WERI-Rb-1 (cell line): ENCODE data around the gene BIRC3.
A peak's percentile ranks its signal among the peaks of the same experiment; 100 is the strongest.

Experiments
- DNase-seq: peaks from one replicate; pipeline ENCODE4 v3.0.0-alpha.2; 2020
- H3K27ac ChIP-seq: fragments of 250-450 bp; sonication (Bioruptor Pico); 2 replicates; pipeline ENCODE4 v1.5.1; 2020; ENCODE audit warnings: mild to moderate bottlenecking, moderate library complexity
- H3K27me3 ChIP-seq: fragments of 250-450 bp; sonication (Bioruptor Pico); 2 replicates; pipeline ENCODE4 v1.5.1; 2021; ENCODE audit warnings: mild to moderate bottlenecking, low read depth, moderate library complexity; ENCODE audit not compliant: insufficient read depth, severe bottlenecking
- H3K36me3 ChIP-seq: fragments of 250-450 bp; sonication (Bioruptor Pico); 2 replicates; pipeline ENCODE4 v1.5.1; 2020; ENCODE audit warnings: mild to moderate bottlenecking, moderate library complexity
- H3K4me3 ChIP-seq: 2 replicates; pipeline ENCODE4 v1.5.1; 2011; ENCODE audit warnings: low read depth, mild to moderate bottlenecking, control low read depth, low read length
- H3K9me3 ChIP-seq: fragments of 250-450 bp; sonication (Bioruptor Pico); 2 replicates; pipeline ENCODE4 v1.5.1; 2021; ENCODE audit warnings: mild to moderate bottlenecking, moderate library complexity; ENCODE audit not compliant: severe bottlenecking
- TF ChIP-seq, protein P1 (sequence below): IDR thresholded peaks from 2 replicates; pipeline ENCODE4 v1.5.1; 2011; ENCODE audit warnings: low read depth, mild to moderate bottlenecking, control low read depth, inconsistent platforms, low read length

BIRC3 gene

GRCh38 chr11:102272047-102272824 is 45.0 kb upstream of the BIRC3 start:
- Histone ChIP-seq H3K27me3 (no peaks in the 10 kb centered on the region), H3K4me3 (no peak overlapping the region), H3K27ac (no peak overlapping the region), H3K36me3 (no peaks in the 10 kb centered on the region), H3K9me3 (peaks cover 11% of the 10 kb centered on the region)
- DNase-seq: no peak
- TF ChIP-seq, protein P1, sequence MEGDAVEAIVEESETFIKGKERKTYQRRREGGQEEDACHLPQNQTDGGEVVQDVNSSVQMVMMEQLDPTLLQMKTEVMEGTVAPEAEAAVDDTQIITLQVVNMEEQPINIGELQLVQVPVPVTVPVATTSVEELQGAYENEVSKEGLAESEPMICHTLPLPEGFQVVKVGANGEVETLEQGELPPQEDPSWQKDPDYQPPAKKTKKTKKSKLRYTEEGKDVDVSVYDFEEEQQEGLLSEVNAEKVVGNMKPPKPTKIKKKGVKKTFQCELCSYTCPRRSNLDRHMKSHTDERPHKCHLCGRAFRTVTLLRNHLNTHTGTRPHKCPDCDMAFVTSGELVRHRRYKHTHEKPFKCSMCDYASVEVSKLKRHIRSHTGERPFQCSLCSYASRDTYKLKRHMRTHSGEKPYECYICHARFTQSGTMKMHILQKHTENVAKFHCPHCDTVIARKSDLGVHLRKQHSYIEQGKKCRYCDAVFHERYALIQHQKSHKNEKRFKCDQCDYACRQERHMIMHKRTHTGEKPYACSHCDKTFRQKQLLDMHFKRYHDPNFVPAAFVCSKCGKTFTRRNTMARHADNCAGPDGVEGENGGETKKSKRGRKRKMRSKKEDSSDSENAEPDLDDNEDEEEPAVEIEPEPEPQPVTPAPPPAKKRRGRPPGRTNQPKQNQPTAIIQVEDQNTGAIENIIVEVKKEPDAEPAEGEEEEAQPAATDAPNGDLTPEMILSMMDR: no peak

GRCh38 chr11:102274628-102275027 is 42.7 kb upstream of the BIRC3 start:
- TF ChIP-seq, protein P1: no peak
- no peak overlapping the region; the same call in 1 of the 2 replicates for H3K27ac ChIP-seq
- no peak overlapping the region for H3K4me3 ChIP-seq
- no peaks in the 10 kb centered on the region for H3K27me3 ChIP-seq
- DNase-seq: peak; percentile 70
- H3K9me3 ChIP-seq: peaks cover 11% of the 10 kb centered on the region
- no peaks in the 10 kb centered on the region for H3K36me3 ChIP-seq

GRCh38 chr11:102276362-102276761 is 40.9 kb upstream of the BIRC3 start:
- no peaks in the 10 kb centered on the region for H3K36me3 ChIP-seq
- H3K9me3 ChIP-seq: peaks cover 11% of the 10 kb centered on the region
- no peaks in the 10 kb centered on the region for H3K27me3 ChIP-seq
- H3K4me3 ChIP-seq: no peak overlapping the region
- no peak for DNase-seq
- no peak overlapping the region for H3K27ac ChIP-seq
- TF ChIP-seq, protein P1: no peak

DNA sequence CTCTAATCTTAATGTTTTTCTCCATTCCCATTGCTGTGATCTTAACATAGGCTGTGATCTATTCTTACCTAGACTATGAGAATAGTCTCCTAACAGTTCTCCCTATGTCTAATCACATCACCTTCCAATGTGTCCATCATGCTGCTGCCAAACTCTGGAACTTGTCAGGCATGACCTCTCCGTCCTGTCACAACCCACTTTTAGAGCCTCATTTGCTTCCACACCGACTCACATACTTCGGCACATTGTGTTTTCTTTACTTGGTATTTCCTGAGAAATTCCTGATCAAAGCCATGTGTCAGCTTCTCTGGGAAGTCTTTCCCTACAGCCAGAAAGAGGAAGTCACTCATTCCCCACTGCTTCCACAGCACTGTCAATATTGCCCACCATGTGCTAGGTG is 40.5 kb upstream of the BIRC3 start:
- peaks cover 11% of the 10 kb centered on the region for H3K9me3 ChIP-seq
- DNase-seq: no peak

GRCh38 chr11:102279641-102280170 is 37.6 kb upstream of the BIRC3 start:
- H3K27me3 ChIP-seq: no peaks in the 10 kb centered on the region
- H3K27ac ChIP-seq: no peak overlapping the region
- TF ChIP-seq, protein P1: no peak
- H3K4me3 ChIP-seq: no peak overlapping the region
- DNase-seq: no peak
- no peaks in the 10 kb centered on the region for H3K9me3 ChIP-seq
- H3K36me3 ChIP-seq: no peaks in the 10 kb centered on the region

More for the DNA sequence above, 40.5 kb upstream of the BIRC3 start:
- Histone ChIP-seq H3K4me3 (no peak overlapping the region), H3K27me3 (no peaks in the 10 kb centered on the region), H3K27ac (no peak overlapping the region), H3K36me3 (no peaks in the 10 kb centered on the region)
- TF ChIP-seq, protein P1: no peak
